HG03139 (cell line): ENCODE results near the gene ENAH.
"Not testable (repeated sequence)": the region's sequence is repeated elsewhere in the genome, so short reads cannot be mapped to it uniquely, and the experiment has no call there.

ENCODE experiments used
- ATAC-seq: cut with Tn5 transposase; IDR thresholded peaks from one replicate; pipeline ENCODE4 v1.9.1; 2021; ENCODE audit not compliant: unreplicated experiment

Gene ENAH

GRCh38 chr1:225476100-225476511 is 176.8 kb downstream of the ENAH start:
- ATAC-seq: no peak

DNA sequence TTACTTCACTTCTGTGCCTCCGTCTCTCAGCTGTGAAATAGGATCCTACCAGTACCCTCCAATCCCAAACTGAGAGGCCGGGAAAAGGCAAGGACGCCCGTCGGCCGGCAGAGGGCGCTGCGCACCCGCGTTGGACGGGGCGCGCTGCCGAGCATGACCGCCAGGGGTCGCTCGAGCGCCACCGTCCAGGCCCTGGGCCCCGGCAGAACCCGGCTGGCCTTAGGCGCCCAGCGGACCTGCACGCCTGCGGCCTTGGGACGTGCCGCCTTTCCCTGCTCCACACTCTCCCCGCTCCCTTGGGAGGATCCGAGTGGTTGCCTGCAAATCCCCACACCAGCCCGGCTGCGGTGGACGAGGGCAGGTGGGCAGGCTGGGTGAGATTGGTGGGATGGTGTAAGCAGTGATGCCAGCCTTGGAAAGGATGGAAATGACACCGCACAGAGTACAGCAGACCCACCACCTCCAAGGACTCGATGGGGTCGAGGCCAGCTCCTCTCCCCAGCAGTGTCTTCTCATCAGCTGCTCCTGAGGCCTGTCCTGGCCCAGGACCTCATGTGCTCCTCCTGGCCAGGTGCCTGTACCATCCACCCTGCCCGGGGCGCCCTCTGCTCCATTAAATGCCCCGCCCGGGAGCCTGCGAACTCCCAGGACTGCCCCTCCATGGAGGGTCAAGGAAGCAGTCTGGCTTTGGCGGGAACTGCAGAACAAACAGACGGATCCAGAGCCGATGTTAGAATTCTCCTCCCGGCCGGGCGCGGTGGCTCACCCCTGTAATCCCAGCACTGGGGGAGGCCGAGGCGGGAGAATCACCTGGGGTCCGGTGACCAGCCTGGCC is 177.7 kb downstream of the ENAH start:
- peak; percentile 64 for ATAC-seq

- no peak for ATAC-seq
These were observed 178.4 kb downstream of the ENAH start for GRCh38 chr1:225474439-225474985.

GRCh38 chr1:225473676-225474438 is 179.1 kb downstream of the ENAH start:
- not testable (repeated sequence) for ATAC-seq

GRCh38 chr1:225473266-225473665 is 179.7 kb downstream of the ENAH start:
- not testable (repeated sequence) for ATAC-seq

DNA sequence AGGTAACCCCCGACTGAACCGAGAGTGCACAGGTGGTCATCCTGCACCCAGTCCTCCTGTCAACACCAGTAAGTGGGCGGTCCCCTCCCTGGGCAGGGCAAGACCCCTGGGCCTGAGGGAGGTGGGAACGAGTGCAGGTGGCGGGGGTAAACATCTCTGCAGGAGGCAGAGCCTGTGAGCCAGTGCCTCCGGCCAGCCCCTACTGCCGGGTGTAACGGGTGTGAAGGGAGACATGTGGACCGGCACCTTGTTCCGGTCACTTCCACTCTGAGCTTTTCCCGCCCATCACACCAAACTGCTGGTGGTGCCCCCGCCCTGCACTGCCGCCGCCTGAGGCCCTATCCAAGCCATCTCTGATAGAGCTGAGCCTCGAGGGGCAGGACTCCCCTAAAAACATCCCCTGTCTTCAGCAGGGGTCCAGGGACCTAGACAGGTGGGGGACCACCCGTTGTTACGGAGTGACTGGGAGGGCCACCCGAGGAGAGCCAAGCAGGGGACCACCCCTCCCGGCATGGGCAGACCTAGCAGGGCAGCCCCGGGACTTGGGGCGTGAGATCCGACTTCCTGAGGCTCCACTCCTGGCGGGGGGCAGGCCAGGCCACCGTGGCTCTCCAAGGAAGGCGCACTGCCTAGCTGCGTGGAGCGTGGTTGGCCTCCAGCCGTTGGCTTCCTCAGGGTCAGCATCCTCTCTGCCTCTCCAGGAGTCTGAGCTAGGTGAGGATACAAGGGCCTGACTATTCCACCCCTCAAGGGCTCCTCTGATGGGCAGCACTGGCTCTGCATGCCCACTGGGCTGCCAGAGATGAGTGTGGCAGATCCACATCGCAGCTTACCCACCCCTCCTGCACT is 181.2 kb downstream of the ENAH start:
- no peak for ATAC-seq

- ATAC-seq: no peak
These were observed 181.8 kb downstream of the ENAH start for GRCh38 chr1:225471109-225471452.

GRCh38 chr1:225470211-225471108 is 182.5 kb downstream of the ENAH start:
- ATAC-seq: no peak

DNA sequence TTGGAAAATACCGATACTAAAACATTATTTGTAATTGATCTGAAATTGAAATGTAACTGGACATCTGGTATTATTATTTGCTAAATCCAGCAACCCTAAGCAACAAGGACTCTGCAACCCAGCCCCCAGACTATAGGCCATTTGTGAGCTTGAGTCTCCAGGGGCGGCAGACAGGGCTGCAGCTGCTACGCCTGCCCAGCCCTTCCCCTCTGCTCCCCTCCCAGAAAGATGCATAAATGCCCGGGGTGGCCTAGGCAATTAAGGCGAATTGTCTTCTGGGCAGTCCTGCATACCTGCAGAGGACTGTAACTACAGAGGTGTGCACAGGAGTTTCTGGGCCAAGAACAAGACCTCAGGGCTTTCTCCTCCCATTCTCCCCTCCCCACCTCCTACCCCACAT is 183.9 kb downstream of the ENAH start:
- ATAC-seq: no peak

GRCh38 chr1:225468270-225469020 is 184.5 kb downstream of the ENAH start:
- ATAC-seq: no peak

- ATAC-seq: peak; percentile 95
These were observed 185.5 kb downstream of the ENAH start for GRCh38 chr1:225467193-225468020.

GRCh38 chr1:225466848-225467192 is 186.1 kb downstream of the ENAH start:
- ATAC-seq: no peak

DNA sequence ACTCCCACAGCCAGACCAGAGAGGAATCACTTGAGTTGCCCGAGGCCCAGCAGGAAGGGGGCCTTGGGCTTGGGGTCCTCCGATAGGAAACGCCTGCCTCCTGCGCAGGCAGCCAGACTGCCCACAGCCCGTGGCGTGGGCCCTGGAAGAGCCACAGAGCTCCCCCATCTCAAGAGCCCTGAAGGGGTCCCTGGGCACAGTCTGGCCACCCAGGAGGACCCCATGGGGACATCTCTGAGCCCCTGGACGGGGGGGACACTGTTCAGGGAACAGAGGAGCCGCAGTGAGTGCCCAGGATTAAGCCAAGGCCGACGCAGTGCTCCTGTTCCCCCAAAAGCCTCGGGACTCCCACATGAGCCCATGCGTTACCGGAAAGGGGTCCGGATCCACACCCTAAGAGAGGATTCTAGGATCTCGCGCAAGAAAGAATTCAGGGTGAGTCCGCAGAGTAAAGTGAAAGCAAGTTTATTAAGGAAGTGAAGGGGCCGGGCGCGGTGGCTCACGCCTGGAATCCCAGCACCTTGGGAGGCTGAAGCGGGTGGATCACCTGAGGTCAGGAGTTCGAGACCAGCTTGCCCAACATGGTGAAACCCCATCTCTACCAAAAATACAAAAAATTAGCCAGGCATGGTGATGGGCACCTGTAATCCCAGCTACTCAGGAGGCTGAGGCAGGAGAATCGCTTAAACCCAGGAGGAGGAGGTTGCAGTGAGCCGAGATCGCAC is 187.0 kb downstream of the ENAH start:
- ATAC-seq: no peak

DNA sequence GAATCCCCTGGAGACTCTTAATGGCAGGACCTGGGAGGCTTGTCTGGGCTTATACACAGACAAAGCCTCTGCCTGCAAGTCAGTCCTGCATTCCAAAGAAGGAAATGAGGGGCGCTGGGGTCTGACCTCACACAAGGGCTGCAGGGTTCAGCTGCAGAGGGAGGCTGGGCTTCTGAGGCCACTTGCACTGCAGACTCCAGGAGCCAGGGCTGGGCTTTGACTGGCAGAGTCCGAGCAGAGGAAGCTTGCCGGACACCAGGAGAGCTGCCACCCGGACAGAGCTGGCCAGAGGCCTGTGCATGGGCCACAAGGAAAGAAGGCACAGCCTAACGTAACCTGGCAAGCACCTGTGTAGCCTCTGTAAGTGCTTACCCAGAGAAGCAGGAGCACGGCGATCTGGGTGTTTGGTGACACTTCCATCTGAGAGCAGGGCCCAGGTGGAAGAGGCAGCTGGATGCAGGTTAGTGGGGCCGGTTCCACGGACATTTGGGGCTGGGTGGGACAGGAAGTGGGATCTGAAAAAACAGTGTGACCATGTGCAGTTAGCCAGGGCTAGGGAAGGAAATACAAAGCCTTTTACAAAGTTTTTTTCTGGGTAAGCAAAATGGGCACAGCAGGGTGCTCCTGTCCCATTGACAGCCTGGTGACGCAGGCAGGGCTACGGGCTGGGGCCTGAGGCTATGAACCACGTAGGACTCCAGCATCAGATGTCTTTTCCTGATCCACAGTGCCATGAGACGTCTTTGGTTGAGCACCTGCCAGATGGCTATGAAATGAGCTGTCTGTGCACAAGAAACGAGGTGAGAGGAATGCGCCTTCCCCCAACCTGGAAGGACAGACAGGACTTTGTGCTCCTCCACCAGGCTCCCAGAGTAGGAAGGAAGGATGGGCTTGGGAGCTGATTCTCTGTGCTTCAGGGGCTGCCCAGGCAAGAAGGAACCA is 187.8 kb downstream of the ENAH start:
- ATAC-seq: no peak

DNA sequence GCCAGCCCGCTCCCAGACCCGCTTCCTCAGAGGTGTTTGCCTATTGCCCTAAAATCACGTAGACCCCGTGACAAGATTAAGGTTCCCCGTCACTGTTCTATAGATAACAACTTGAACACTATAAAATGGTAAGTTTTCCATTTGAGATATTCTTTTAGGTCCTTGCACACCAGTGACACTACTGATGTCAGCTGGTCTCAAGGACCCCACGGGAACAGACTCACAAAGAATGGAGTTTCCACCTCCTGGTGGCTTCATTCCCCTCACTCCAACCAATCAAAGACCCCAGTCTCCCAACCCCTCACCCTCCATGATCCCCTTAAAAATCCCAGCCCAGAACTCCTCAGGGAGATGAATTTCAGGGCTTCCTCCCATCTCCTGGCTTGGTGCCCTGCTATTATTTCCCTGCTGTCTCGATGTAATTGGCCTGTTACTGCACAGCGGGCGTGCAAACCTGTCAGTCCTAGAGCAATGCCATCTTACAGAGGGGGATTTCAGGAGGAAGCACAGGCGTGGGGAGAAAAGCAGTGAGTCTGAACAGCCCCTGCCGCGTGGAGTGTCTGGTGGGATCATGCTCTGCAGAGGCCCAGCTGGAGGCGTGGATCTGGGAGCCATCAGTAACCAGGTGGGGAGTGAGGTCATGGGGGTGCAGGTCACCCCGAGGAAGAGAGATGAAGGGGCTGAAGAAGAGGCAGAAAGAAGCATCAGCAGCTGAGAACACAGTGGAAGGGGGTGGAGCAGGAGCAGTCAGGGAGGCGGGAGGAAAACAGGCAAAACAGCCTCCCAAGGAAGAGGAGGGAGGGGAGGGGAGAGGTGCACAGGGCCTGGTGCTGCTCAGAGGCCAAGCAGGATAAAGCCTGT is 190.0 kb downstream of the ENAH start:
- ATAC-seq: no peak

GRCh38 chr1:225462429-225462713 is 190.6 kb downstream of the ENAH start:
- ATAC-seq: no peak
